Naive thymus-derived CD4-positive, alpha-beta T cell (primary cell): ENCODE data around the gene KSR1. TPM values are rescaled to one million over a fixed set of nuclear protein-coding genes. Genes with fewer than 3 reads are reported as not detected.
"Not testable (repeated sequence)": the region's sequence is repeated elsewhere in the genome, so short reads cannot be mapped to it uniquely, and the experiment has no call there.

Experiments used
- ATAC-seq: fragments of 150-1000 bp; cut with Tn5 transposase; 2 replicates; pipeline ENCODE4 v1.10.0; 2021; ENCODE audit warnings: mild to moderate bottlenecking, moderate library complexity
- CTCF ChIA-PET: fragments of 350-600 bp; sonication (Branson Sonifier 250); formaldehyde crosslinking; loops from one replicate; lab custom pipeline; 2021; ENCODE audit warnings: antibody characterized with exemption; lab: Charles Lee
- POLR2A ChIA-PET: fragments of 350-600 bp; sonication (Branson Sonifier 250); formaldehyde crosslinking; loops from one replicate; lab custom pipeline; 2021; ENCODE audit warnings: antibody characterized with exemption, inconsistent platforms; lab: Charles Lee
- DNase-seq, 9 donors: peaks; one replicate each; pipeline versions ENCODE4 v3.0.0 to v3.0.0-alpha.2; 2020 to 2022; ENCODE audit warnings: mixed read lengths in 1 of 9
- H3K27ac ChIP-seq: one replicate; pipeline ENCODE4 v1.7.0; 2013; ENCODE audit warnings: mild to moderate bottlenecking, low read depth, low read length, moderate library complexity
- H3K27me3 ChIP-seq, 2 donors: one replicate each; pipeline ENCODE4 v1.7.0; 2013; ENCODE audit warnings: low read length in 2 of 2, mild to moderate bottlenecking in 2 of 2, moderate library complexity in 2 of 2; ENCODE audit not compliant: control insufficient read depth in 2 of 2, insufficient read depth in 2 of 2
- H3K36me3 ChIP-seq, 3 experiments: 1 replicate in 2 of 3; 2 replicates in 1 of 3; pipeline ENCODE4 v1.7.0; 2013; ENCODE audit warnings: low read length in 3 of 3, mild to moderate bottlenecking in 3 of 3, moderate library complexity in 1 of 3; ENCODE audit not compliant: insufficient read depth in 3 of 3, control insufficient read depth in 2 of 3
- H3K4me1 ChIP-seq, 2 donors: one replicate each; pipeline ENCODE4 v1.7.0; 2013; ENCODE audit warnings: low read length in 2 of 2, mild to moderate bottlenecking in 2 of 2, moderate library complexity in 1 of 2; ENCODE audit not compliant: control insufficient read depth in 2 of 2, insufficient read depth in 2 of 2
- H3K4me3 ChIP-seq: 2 replicates; pipeline ENCODE4 v1.7.0; 2013; ENCODE audit warnings: mild to moderate bottlenecking, low read length
- H3K9me3 ChIP-seq, 3 experiments: 1 replicate in 2 of 3; 2 replicates in 1 of 3; pipeline ENCODE4 v1.7.0; 2013; ENCODE audit warnings: low read length in 3 of 3; ENCODE audit not compliant: control insufficient read depth in 2 of 3
- H3K27ac Mint-ChIP-seq, 9 donors: one replicate each; pipeline ENCODE4 v1.8.0; 2020 to 2022; ENCODE audit warnings: mixed read lengths in 9 of 9, mild to moderate bottlenecking in 8 of 9, moderate library complexity in 5 of 9, inconsistent platforms in 2 of 9
- H3K27me3 Mint-ChIP-seq, 5 donors: one replicate each; pipeline ENCODE4 v1.8.0; 2021 to 2022; ENCODE audit warnings: mixed read lengths in 5 of 5, mild to moderate bottlenecking in 1 of 5
- H3K36me3 Mint-ChIP-seq, 5 donors: one replicate each; pipeline ENCODE4 v1.8.0; 2020 to 2022; ENCODE audit warnings: mixed read lengths in 5 of 5, mild to moderate bottlenecking in 3 of 5, inconsistent platforms in 1 of 5
- H3K4me1 Mint-ChIP-seq, 7 donors: one replicate each; pipeline ENCODE4 v1.8.0; 2020 to 2022; ENCODE audit warnings: mixed read lengths in 7 of 7, mild to moderate bottlenecking in 3 of 7, inconsistent platforms in 1 of 7
- H3K4me3 Mint-ChIP-seq, 10 donors: one replicate each; pipeline ENCODE4 v1.8.0; 2020 to 2022; ENCODE audit warnings: mild to moderate bottlenecking in 10 of 10, mixed read lengths in 10 of 10, moderate library complexity in 6 of 10, inconsistent platforms in 2 of 10
- H3K9me3 Mint-ChIP-seq, 11 donors: one replicate each; pipeline ENCODE4 v1.8.0; 2020 to 2022; ENCODE audit warnings: mixed read lengths in 11 of 11, mild to moderate bottlenecking in 4 of 11, inconsistent platforms in 1 of 11, moderate library complexity in 1 of 11
- intact Hi-C, 2 donors: fragments of 100-400 bp; cut with micrococcal nuclease; formaldehyde crosslinking; loops; one replicate each; pipeline ENCODE4 v1.15.1; 2023
- polyA plus RNA-seq, 2 donors: library from polyadenylated mRNA; unstranded; fragments of 300-500 nt; fragmentation: Illumina TruSeq; gene quantifications; one replicate each; pipeline ENCODE4 v1.2.3, GENCODE V29; 2021
- total RNA-seq, 6 experiments: library from RNA in 5 of 6; stranded (reverse) in 5 of 6; gene quantifications; 1 replicate in 5 of 6; 2 replicates in 1 of 6; pipeline ENCODE4 v1.2.3 and lab custom pipeline; 2021 to 2026

Gene KSR1
- total and polyA plus RNA-seq, 7 experiments from 2014 or later: 0.52 to 96.4 (median 23.3) TPM

DNA sequence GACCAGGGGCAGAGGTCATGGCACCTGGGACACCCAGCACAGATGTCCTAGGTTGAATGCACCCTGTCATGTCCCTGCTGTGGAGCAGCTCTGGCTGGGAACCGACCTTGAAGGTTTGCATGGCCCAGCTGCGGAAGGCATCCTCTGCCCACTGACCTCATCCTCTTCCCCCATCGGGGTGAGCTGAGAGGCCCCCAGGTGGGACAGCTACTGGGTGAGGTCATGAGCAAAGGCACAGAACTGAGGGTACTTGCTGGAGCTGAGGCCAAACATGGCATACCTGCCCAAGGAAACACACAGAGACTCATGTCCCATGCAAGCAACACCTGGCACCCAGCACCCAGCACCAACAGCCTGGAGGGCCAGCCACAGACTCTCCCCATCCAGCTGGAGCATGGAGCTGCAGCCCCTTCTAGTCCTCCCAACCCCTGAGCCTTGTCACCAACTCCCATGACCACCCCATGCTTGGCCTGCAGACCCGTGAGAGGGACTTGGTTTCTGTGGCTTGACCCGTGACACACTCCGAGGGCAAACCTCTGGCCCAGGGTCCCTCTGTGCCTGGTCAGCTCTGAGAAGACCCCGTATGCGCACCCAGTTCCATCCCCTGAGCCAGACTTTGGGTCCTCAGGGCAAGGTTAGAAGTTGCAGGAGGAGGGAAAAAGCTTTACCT lies 207.8 kb downstream of the KSR1 start:
- ChIA-PET POLR2A (no interaction called here), CTCF (no interaction called here)
- Histone ChIP-seq H3K4me3 (no peak overlapping the region), H3K27me3 (no peaks in the 10 kb centered on the region), H3K4me1 (no peaks in the 10 kb centered on the region), H3K36me3 (no peaks in the 10 kb centered on the region), H3K27ac (no peak overlapping the region), H3K9me3 (no peaks in the 10 kb centered on the region)
- no peak for ATAC-seq
- no peaks in the 10 kb centered on the region for H3K27me3 Mint-ChIP-seq
- no peak overlapping the region for H3K4me3 Mint-ChIP-seq
- intact Hi-C loops: no loop called here
- DNase-seq: no peak
- H3K36me3 Mint-ChIP-seq: no peaks in the 10 kb centered on the region
- no peak overlapping the region for H3K27ac Mint-ChIP-seq
- no peaks in the 10 kb centered on the region for H3K9me3 Mint-ChIP-seq
- peaks cover 0 to 2% (median 0%) of the 10 kb centered on the region in 7 donors for H3K4me1 Mint-ChIP-seq

DNA sequence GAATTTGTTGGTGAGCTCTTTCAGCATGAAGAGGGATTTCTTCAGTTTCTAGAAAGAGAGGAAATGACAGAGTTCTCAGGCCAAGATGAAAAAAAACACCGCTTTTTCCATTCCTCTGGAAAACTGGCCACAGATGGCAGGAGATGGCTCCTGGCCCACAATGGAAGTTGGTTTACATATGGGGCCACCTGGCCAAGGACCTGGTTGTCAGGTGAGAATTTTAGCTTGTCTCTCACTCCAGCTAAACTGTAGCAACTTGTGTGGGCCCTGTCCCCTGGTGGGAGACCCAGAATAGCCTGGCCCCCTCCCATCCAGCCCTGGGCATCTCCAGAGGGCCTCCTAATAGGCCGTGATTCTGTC lies 208.3 kb downstream of the KSR1 start:
- ATAC-seq: no peak
- Histone ChIP-seq H3K27me3 (no peaks in the 10 kb centered on the region), H3K9me3 (no peaks in the 10 kb centered on the region), H3K36me3 (no peaks in the 10 kb centered on the region), H3K27ac (no peak overlapping the region), H3K4me1 (no peaks in the 10 kb centered on the region), H3K4me3 (no peak overlapping the region)
- no peak overlapping the region for H3K4me3 Mint-ChIP-seq
- ChIA-PET POLR2A (no interaction called here), CTCF (no interaction called here)
- H3K36me3 Mint-ChIP-seq: no peaks in the 10 kb centered on the region
- no peak overlapping the region for H3K27ac Mint-ChIP-seq
- H3K9me3 Mint-ChIP-seq: no peaks in the 10 kb centered on the region
- intact Hi-C loops: no loop called here
- no peaks in the 10 kb centered on the region for H3K27me3 Mint-ChIP-seq
- peaks cover 0 to 2% (median 0%) of the 10 kb centered on the region in 7 donors for H3K4me1 Mint-ChIP-seq
- no peak for DNase-seq

DNA sequence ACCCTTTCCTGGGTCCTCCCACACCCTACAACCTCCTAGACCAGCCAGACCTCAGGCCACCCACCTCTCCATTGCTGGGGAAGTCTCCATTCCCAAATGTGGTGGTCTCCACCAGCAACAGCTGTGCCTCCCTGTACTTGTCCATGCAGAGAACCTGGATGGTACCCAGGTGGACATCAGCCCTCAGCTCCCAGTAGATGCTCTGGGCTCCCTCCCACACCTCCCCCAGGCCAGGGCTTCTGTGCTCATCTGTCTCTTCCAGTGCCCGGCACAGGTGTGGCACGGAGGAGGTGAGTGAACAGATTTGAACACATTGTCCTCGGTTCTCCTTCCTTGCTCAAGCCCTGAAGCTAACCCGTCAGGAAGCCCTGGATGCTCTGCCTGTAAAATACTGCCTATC lies 209.3 kb downstream of the KSR1 start:
- Histone ChIP-seq H3K9me3 (no peaks in the 10 kb centered on the region), H3K27me3 (no peaks in the 10 kb centered on the region), H3K4me1 (no peaks in the 10 kb centered on the region), H3K36me3 (no peaks in the 10 kb centered on the region), H3K27ac (no peak overlapping the region), H3K4me3 (no peak overlapping the region)
- DNase-seq (no peak), ATAC-seq (no peak)
- intact Hi-C loops: no loop called here
- Mint-ChIP-seq H3K9me3 (no peaks in the 10 kb centered on the region), H3K4me1 (peaks cover 0 to 2% (median 0%) of the 10 kb centered on the region in 7 donors), H3K4me3 (no peak overlapping the region), H3K36me3 (no peaks in the 10 kb centered on the region), H3K27ac (peak overlapping the region in 1 of 9 donors; percentile 41), H3K27me3 (peaks cover 0 to 2% (median 0%) of the 10 kb centered on the region in 5 donors)
- POLR2A ChIA-PET: no interaction called here
- CTCF ChIA-PET: no interaction called here

DNA sequence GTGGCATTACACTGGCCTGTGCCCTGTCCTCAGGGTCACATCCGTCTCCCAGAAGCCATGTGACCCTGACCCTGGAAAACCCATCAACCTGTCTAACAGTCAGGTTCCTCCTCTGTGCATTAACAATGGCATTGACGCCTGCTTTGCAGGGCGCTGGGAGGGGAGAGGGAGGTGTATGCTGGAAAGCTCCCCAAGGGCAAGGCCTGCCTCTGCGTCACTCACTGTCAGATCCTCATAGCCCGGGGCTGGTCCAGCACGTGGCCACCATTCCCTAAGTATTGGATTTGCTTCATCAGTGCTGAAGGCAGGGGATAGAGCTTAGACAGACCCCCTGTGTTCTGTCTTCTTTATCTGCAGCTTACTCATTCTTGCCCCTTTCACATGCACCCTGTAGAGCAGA lies 210.0 kb downstream of the KSR1 start:
- H3K27me3 ChIP-seq, H3K36me3 ChIP-seq, H3K9me3 ChIP-seq, H3K27me3 Mint-ChIP-seq, ATAC-seq, POLR2A ChIA-PET, H3K4me3 ChIP-seq, intact Hi-C loops, H3K4me3 Mint-ChIP-seq, H3K4me1 ChIP-seq, H3K27ac ChIP-seq, CTCF ChIA-PET, H3K27ac Mint-ChIP-seq, H3K9me3 Mint-ChIP-seq, DNase-seq, H3K36me3 Mint-ChIP-seq, H3K4me1 Mint-ChIP-seq: not testable (repeated sequence)

DNA sequence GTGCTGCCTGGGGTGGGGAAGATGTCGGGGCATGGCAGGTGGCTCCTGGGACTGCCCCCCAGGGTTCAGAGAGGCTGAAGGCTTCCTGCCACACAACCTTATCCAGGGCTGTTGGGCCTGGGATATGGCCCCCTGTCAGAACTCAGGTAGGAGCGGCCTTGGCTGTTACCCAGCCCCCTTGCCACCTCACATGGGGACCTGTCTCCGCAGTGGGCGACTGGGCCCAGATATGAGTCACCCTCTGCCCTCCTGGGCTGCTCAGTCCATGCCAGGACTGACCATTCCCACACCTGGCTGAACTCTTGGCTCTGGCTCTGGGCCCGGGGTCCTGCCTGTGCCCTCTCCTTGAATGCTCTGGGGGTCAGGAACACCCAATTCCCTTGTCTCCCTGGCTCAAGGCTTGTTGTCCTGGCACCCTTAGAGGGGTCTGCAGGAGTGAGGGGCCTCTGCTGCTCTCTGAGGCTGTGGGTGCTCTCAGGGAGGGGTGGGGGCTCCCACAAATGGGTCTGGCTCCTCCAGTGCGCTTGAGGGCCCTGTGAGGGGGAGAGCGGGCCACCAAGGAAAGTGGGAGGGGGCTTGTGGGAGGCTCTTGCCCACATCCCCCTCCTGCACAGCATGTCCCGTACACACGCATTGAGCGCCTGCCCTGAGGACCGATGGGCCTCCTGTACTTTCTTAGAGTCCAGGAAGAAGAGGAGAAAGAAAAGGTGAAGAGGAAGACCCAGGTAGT lies 210.7 kb downstream of the KSR1 start:
- DNase-seq (peak in 1 of 9 donors; percentile 13), ATAC-seq (no peak)
- ChIA-PET POLR2A (no interaction called here), CTCF (no interaction called here)
- Histone ChIP-seq H3K27ac (no peak overlapping the region), H3K4me3 (no peak overlapping the region), H3K9me3 (no peaks in the 10 kb centered on the region), H3K4me1 (no peaks in the 10 kb centered on the region), H3K27me3 (no peaks in the 10 kb centered on the region), H3K36me3 (no peaks in the 10 kb centered on the region)
- Mint-ChIP-seq H3K36me3 (no peaks in the 10 kb centered on the region), H3K4me3 (no peak overlapping the region), H3K4me1 (peaks cover 0 to 2% (median 0%) of the 10 kb centered on the region in 7 donors), H3K27me3 (peaks cover 0 to 3% (median 0%) of the 10 kb centered on the region in 5 donors), H3K9me3 (no peaks in the 10 kb centered on the region), H3K27ac (no peak overlapping the region)
- intact Hi-C loops: no loop called here

DNA sequence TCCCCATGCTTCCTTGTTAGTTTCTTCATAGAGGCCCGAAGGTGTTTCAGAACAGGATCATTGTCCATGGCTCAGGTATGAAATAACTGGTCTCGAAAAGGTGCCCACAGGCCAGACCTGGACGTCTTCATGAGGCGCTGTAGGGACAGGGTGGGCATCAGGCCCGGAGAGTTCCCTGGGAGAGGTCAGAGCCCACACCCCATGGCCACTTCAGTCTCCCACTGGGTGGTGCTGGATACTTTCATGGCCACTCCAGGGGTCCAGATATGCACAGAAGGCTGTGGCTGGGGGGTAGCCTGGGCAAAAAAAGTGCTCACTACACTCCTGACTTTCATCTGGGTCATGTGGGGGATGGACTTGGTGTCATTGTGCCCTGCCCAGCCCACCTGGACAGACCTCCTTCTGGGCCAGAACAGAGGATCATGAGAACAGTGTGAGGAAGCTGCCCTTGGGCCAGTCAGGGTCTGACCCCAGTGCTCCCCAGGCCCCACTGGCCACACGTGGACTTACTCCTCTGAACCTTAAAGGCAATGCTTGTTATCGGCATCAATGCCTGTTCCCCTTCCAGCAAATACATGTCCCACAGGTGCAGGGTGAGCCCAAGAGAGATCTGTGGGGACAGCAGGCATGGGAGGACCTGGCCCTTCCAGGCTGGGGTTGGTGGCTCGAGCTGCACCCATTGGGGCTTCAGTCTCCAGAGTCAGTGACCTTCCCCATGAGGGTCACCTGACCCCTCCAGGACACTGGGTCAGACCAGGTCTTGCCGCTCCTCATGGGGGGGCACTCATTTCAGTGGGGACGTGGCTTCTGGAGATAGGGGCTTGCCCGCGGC lies 211.6 kb downstream of the KSR1 start:
- ChIA-PET CTCF (no interaction called here), POLR2A (no interaction called here)
- Histone ChIP-seq H3K27me3 (no peaks in the 10 kb centered on the region), H3K9me3 (no peaks in the 10 kb centered on the region), H3K4me1 (no peaks in the 10 kb centered on the region), H3K36me3 (no peaks in the 10 kb centered on the region), H3K27ac (no peak overlapping the region), H3K4me3 (no peak overlapping the region)
- Mint-ChIP-seq H3K4me3 (no peak overlapping the region), H3K36me3 (no peaks in the 10 kb centered on the region), H3K9me3 (no peaks in the 10 kb centered on the region), H3K27me3 (peaks cover 0 to 3% (median 0%) of the 10 kb centered on the region in 5 donors), H3K4me1 (peaks cover 0 to 2% (median 0%) of the 10 kb centered on the region in 7 donors), H3K27ac (no peak overlapping the region)
- DNase-seq (peak in 1 of 9 donors; percentile 10), ATAC-seq (no peak)
- intact Hi-C loops: no loop called here
